Tibial artery (tissue), 4 donors: Measurements from ENCODE around the gene TCAF1.

Source experiments
- DNase-seq, 2 donors: peaks; one replicate each; pipeline ENCODE4 v3.0.0-alpha.2; 2019
- H3K27ac ChIP-seq, 2 donors: fragments of 200-600 bp; sonication (generic) in 1 of 2; 1 replicate in 1 of 2; 2 replicates in 1 of 2; pipeline ENCODE4 v1.5.1; 2018 to 2019; ENCODE audit warnings: mild to moderate bottlenecking in 1 of 2
- H3K27me3 ChIP-seq, 2 donors: fragments of 200-600 bp; sonication (generic) in 1 of 2; one replicate each; pipeline versions ENCODE4 v1.5.1 to v1.6.0; 2016 to 2019
- H3K36me3 ChIP-seq, 3 donors: fragments of 200-600 bp; sonication (generic) in 2 of 3; one replicate each; pipeline ENCODE4 v1.5.1; 2016 to 2019; ENCODE audit warnings: mild to moderate bottlenecking in 2 of 3
- H3K4me1 ChIP-seq, 4 donors: fragments of 200-600 bp; sonication (generic) in 2 of 4; 1 replicate in 3 of 4; 2 replicates in 1 of 4; pipeline ENCODE4 v1.5.1; 2016 to 2019
- H3K4me3 ChIP-seq, 2 donors: fragments of 200-600 bp; sonication (generic) in 1 of 2; 1 replicate in 1 of 2; 2 replicates in 1 of 2; pipeline ENCODE4 v1.5.1; 2018 to 2019; ENCODE audit warnings: mild to moderate bottlenecking in 2 of 2
- H3K9me3 ChIP-seq, 3 donors: fragments of 200-600 bp; sonication (generic) in 1 of 3; one replicate each; pipeline ENCODE4 v1.5.1; 2016 to 2019
- intact Hi-C: fragments of 100-400 bp; cut with DNase I; formaldehyde crosslinking; loops from one replicate; pipeline ENCODE4 v1.15.0; 2023; ENCODE audit warnings: low total_unique reads
- TF ChIP-seq, protein P1 (sequence below), 2 experiments: fragments of 200-600 bp in 1 of 2; fragments of 450-650 bp in 1 of 2; IDR thresholded peaks; one replicate each; pipeline ENCODE4 v1.5.1; 2017 to 2019; ENCODE audit warnings: antibody characterized with exemption in 2 of 2, mild to moderate bottlenecking in 1 of 2, moderate library complexity in 1 of 2

Gene TCAF1

DNA sequence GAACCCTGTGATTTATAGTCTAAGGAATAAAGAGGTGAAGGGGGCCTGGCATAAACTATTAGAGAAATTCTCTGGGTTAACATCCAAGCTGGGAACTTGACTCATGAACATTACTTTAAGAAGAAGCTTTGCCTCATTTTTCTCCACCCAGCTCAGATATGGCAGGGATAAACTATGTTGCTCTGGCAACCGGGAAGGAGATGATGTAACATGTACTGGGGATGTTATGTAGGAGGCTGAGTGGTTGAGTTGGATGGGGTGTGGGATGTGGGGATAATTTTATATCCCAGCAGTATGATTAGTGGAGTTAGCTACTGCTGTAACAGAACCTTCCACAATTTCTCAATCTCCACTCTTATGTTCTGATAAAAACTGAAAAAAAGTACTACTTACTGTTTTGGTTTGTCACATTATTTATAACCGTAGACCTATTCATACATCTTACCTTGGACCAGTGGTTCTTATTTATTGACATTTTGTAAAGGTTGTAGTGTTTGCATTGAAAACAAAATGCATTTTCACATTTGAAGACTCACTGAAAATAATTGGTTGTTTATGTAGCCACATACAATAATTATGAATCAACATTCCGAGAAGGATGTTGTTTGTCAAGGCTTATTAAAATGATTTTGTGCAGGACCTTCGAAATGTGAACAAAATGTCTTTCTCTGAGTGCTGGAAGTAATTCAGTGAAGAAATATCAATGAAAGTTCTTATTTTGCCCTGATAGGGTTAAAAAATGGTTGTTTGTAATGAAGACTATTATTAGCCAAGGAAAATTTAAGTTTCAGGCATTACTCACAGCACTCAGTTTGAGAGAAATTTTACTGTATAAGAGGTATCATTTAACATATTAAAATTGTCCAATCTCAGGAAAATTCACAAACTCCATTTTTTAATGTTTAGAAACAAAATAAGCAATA, 34.4 kb upstream of the TCAF1 start:
- TF ChIP-seq, protein P1, sequence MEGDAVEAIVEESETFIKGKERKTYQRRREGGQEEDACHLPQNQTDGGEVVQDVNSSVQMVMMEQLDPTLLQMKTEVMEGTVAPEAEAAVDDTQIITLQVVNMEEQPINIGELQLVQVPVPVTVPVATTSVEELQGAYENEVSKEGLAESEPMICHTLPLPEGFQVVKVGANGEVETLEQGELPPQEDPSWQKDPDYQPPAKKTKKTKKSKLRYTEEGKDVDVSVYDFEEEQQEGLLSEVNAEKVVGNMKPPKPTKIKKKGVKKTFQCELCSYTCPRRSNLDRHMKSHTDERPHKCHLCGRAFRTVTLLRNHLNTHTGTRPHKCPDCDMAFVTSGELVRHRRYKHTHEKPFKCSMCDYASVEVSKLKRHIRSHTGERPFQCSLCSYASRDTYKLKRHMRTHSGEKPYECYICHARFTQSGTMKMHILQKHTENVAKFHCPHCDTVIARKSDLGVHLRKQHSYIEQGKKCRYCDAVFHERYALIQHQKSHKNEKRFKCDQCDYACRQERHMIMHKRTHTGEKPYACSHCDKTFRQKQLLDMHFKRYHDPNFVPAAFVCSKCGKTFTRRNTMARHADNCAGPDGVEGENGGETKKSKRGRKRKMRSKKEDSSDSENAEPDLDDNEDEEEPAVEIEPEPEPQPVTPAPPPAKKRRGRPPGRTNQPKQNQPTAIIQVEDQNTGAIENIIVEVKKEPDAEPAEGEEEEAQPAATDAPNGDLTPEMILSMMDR (IDR thresholded peaks at IDR 0.05): no peak
- intact Hi-C loops: no loop called here
- Histone ChIP-seq H3K4me1 (peaks cover 0 to 20% (median 3%) of the 10 kb centered on the region in 4 donors), H3K4me3 (no peak overlapping the region), H3K9me3 (no peaks in the 10 kb centered on the region), H3K36me3 (no peaks in the 10 kb centered on the region), H3K27me3 (no peaks in the 10 kb centered on the region), H3K27ac (no peak overlapping the region)
- no peak for DNase-seq

DNA sequence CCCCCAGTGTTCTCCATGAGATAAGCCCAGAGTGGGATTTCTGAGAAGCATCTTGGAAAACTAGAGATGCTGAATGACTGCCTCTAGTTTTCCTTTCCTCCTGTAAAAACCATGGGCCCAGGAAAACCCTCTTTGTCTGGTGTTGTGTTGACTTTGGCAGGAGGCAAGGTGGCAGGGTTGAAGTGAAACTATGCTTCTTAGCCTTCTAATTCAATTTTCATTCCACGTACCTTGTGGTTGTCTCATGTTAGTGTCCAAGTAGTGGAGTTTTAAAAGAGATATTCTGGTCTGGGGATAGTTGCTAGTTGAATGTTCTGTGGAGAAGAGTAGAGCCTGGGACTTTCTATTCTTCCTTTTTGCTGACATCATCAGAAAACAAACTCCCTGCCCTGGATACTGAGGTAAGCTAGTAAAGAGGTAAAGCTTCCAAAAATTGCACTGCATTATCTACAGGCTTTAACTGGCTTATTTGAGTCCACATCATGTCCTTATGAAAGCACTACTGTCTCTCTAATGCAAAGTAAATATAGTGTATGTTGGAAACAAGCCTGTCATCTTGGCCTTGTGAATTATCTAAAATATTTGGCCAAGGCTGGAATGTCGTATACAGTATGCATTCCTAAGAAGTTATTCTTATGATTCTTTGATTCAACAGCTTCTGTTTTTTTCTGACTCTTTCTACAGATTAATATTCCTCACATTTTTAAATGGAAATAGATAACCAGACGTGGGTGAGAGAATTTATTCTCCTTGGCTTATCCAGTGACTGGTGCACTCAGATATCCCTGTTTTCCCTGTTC, 32.8 kb upstream of the TCAF1 start, which contains the start of gene OR2F2:
OR2F2 (plus strand) TSS at position 708 of the 800 bp plus-strand sequence; CDS start at position 708, 0 bp downstream.
- Histone ChIP-seq H3K9me3 (no peaks in the 10 kb centered on the region), H3K4me3 (no peak within 1 kb of the TSS), H3K36me3 (no peaks in the 10 kb centered on the region), H3K27me3 (no peaks in the 10 kb centered on the region), H3K4me1 (peaks cover 0 to 20% (median 3%) of the 10 kb centered on the region in 4 donors), H3K27ac (no peak within 1 kb of the TSS)
- intact Hi-C loops: no loop called here
- TF ChIP-seq, protein P1 (IDR thresholded peaks at IDR 0.05): no peak
- DNase-seq: no peak

DNA sequence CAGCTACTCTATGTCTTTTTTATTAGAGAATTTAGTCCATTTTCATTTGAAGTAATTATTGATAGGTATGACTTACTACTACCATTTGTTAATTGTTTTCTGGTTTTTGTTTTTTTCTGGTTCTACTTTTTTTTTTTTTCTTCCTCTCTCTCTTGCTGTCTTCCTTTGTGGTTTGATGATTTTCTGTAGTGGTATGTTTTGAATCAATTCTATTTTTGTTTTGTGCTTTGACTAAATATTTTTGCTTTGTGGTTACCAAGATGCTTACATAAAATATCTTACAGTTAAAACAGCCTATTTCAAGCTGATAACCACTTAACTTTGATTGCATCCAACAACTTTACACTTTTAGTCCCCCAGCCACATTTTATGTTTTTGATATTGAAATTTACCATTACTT, 29.8 kb upstream of the TCAF1 start:
- no peak for DNase-seq
- Histone ChIP-seq H3K27me3 (no peaks in the 10 kb centered on the region), H3K4me1 (peaks cover 0 to 20% (median 3%) of the 10 kb centered on the region in 4 donors), H3K4me3 (no peak overlapping the region), H3K36me3 (no peaks in the 10 kb centered on the region), H3K27ac (no peak overlapping the region), H3K9me3 (no peaks in the 10 kb centered on the region)
- intact Hi-C loops: no loop called here
- TF ChIP-seq, protein P1 (IDR thresholded peaks at IDR 0.05): no peak

DNA sequence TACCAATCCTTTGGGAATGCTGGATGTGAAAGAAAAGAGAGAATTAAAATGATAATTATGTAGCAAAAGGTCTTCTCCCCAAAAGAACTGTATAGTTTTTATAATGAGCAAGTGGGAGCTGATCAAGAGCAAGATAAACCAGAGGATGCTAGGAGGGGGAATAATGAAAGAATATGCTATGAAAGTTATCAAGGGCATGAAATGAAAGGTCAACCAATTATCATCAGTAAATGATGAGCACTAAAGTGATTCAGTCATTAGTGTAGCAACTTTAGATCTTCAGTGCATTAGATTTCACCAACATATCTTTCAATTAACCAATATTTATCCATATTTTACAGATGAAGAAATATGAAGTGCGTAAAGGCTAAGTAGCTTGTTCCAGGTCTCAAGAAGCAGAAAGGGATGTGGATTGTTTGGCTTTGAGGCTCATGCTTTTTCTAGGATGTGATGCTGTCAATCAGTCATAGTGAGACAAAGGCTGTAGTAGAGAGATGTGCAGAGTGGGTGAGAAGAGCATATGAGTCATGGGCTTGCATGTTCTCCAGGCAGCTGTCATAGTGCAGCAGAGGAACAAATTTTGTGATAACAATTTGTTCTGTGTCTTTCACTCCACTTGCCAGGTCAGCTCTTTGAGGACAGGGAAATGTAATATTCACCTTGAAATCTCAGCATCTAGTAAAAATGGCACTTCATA, 27.4 kb upstream of the TCAF1 start:
- H3K36me3 ChIP-seq: no peaks in the 10 kb centered on the region
- no peak overlapping the region for H3K27ac ChIP-seq
- H3K27me3 ChIP-seq: no peaks in the 10 kb centered on the region
- no peaks in the 10 kb centered on the region for H3K4me1 ChIP-seq
- DNase-seq: no peak
- H3K9me3 ChIP-seq: no peaks in the 10 kb centered on the region
- TF ChIP-seq, protein P1 (IDR thresholded peaks at IDR 0.05): no peak
- intact Hi-C loops: no loop called here
- H3K4me3 ChIP-seq: no peak overlapping the region

DNA sequence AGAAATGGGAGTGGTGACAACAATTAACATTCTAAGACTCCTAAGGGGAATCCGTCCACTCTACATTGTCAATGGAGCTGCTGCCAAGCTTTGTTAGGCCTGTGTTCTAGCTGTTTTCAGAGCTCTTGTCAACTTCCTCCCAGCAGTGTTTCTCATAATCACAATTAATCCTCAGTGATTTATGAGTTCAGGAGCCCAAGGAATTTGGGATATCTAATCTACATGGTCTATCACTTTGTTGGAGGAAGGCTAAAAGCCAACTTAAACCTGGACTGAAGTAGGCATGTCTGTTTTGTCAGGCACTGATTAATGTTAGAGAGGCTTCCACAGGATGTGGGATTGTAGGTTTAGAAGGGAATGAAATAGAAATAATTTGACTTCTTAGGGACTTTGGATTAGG, 22.9 kb upstream of the TCAF1 start:
- TF ChIP-seq, protein P1 (IDR thresholded peaks at IDR 0.05): no peak
- intact Hi-C loops: no loop called here
- Histone ChIP-seq H3K27ac (no peak overlapping the region), H3K9me3 (no peaks in the 10 kb centered on the region), H3K4me3 (no peak overlapping the region), H3K27me3 (no peaks in the 10 kb centered on the region), H3K36me3 (no peaks in the 10 kb centered on the region), H3K4me1 (no peaks in the 10 kb centered on the region)
- no peak for DNase-seq
